H9 (cell line): ENCODE measurements around the gene CADM4. TPM values are rescaled to one million over a fixed set of nuclear protein-coding genes. Genes with fewer than 3 reads are reported as not detected.
"Not testable (repeated sequence)": the region's sequence is repeated elsewhere in the genome, so short reads cannot be mapped to it uniquely, and the experiment has no call there.

Experiments used
- DNase-seq: peaks from one replicate; pipeline ENCODE4 v3.0.0-alpha.2; 2017
- H2AFZ ChIP-seq: one replicate; pipeline ENCODE4 v1.6.1; 2013; ENCODE audit warnings: mild to moderate bottlenecking, low read length, control low read depth, moderate library complexity
- H2AK5ac ChIP-seq: 2 replicates; pipeline ENCODE4 v1.6.1; 2013; ENCODE audit warnings: low read length, control low read depth, mixed read lengths; ENCODE audit not compliant: insufficient read length
- H2BK120ac ChIP-seq: one replicate; pipeline ENCODE4 v1.6.1; 2013; ENCODE audit warnings: low read depth, mild to moderate bottlenecking, low read length, control low read depth, inconsistent platforms; ENCODE audit not compliant: poor library complexity, severe bottlenecking
- H2BK12ac ChIP-seq: 2 replicates; pipeline ENCODE4 v1.6.1; 2013; ENCODE audit warnings: low read length, control low read depth, mixed read lengths, low read depth; ENCODE audit not compliant: insufficient read length
- H2BK15ac ChIP-seq: 2 replicates; pipeline ENCODE4 v1.6.1; 2013; ENCODE audit warnings: low read depth, low read length, control low read depth
- H2BK20ac ChIP-seq: one replicate; pipeline ENCODE4 v1.6.1; 2013; ENCODE audit warnings: low read depth, mild to moderate bottlenecking, low read length, control low read depth, inconsistent platforms; ENCODE audit not compliant: poor library complexity, severe bottlenecking
- H2BK5ac ChIP-seq: 2 replicates; pipeline ENCODE4 v1.6.1; 2013; ENCODE audit warnings: low read length, control low read depth, mixed read lengths; ENCODE audit not compliant: insufficient read length
- H3K14ac ChIP-seq: 2 replicates; pipeline ENCODE4 v1.6.1; 2013; ENCODE audit warnings: low read length, control low read depth; ENCODE audit not compliant: insufficient read depth
- H3K18ac ChIP-seq: 2 replicates; pipeline ENCODE4 v1.6.1; 2013; ENCODE audit warnings: low read depth, mild to moderate bottlenecking, mixed read lengths, low read length, control low read depth; ENCODE audit not compliant: insufficient read length
- H3K23ac ChIP-seq: 2 replicates; pipeline ENCODE4 v1.6.1; 2013; ENCODE audit warnings: low read length, control low read depth, mixed read lengths, low read depth; ENCODE audit not compliant: insufficient read length
- H3K23me2 ChIP-seq: 2 replicates; pipeline ENCODE4 v1.6.1; 2013; ENCODE audit warnings: low read depth, mild to moderate bottlenecking, mixed read lengths, low read length, control low read depth; ENCODE audit not compliant: insufficient read length, poor library complexity, severe bottlenecking
- H3K27ac ChIP-seq: 2 replicates; pipeline ENCODE4 v1.5.1; 2013; ENCODE audit warnings: low read length, control low read depth, mixed read lengths, low read depth; ENCODE audit not compliant: insufficient read length
- H3K27me3 ChIP-seq: 2 replicates; pipeline ENCODE4 v1.6.1; 2013; ENCODE audit warnings: low read length, control low read depth, inconsistent platforms; ENCODE audit not compliant: insufficient read depth
- H3K4ac ChIP-seq: 2 replicates; pipeline ENCODE4 v1.6.1; 2013; ENCODE audit warnings: low read depth, mild to moderate bottlenecking, control low read depth, inconsistent platforms, low read length, moderate library complexity
- H3K4me1 ChIP-seq: 2 replicates; pipeline ENCODE4 v1.6.1; 2013; ENCODE audit warnings: low read length, control low read depth, inconsistent platforms; ENCODE audit not compliant: insufficient read depth
- H3K4me2 ChIP-seq: 2 replicates; pipeline ENCODE4 v1.6.1; 2013; ENCODE audit warnings: low read length, control low read depth, mixed read lengths; ENCODE audit not compliant: insufficient read length, insufficient read depth
- H3K56ac ChIP-seq: 2 replicates; pipeline ENCODE4 v1.6.1; 2013; ENCODE audit warnings: low read depth, mild to moderate bottlenecking, mixed read lengths, low read length, control low read depth; ENCODE audit not compliant: insufficient read length
- H3K79me1 ChIP-seq: 2 replicates; pipeline ENCODE4 v1.6.1; 2013; ENCODE audit warnings: low read depth, mild to moderate bottlenecking, moderate library complexity, low read length, control low read depth, inconsistent platforms; ENCODE audit not compliant: insufficient read depth, poor library complexity, severe bottlenecking
- H3K79me2 ChIP-seq: 2 replicates; pipeline ENCODE4 v1.6.1; 2013; ENCODE audit warnings: low read length, control low read depth, inconsistent platforms; ENCODE audit not compliant: insufficient read depth
- H3K9ac ChIP-seq: 2 replicates; pipeline ENCODE4 v1.6.1; 2013; ENCODE audit warnings: low read length, control low read depth, mixed read lengths; ENCODE audit not compliant: insufficient read length; ENCODE audit errors: extremely low read depth
- H3K9me3 ChIP-seq: one replicate; pipeline ENCODE4 v1.6.1; 2013; ENCODE audit warnings: low read depth, low read length, inconsistent platforms; ENCODE audit not compliant: control insufficient read depth
- H3T11ph ChIP-seq: one replicate; pipeline ENCODE4 v1.6.1; 2013; ENCODE audit warnings: mild to moderate bottlenecking, low read length, control low read depth, inconsistent platforms
- H4K20me1 ChIP-seq: one replicate; pipeline ENCODE4 v1.6.1; 2013; ENCODE audit not compliant: control insufficient read depth, insufficient read length, insufficient read depth
- H4K5ac ChIP-seq: 2 replicates; pipeline ENCODE4 v1.6.1; 2013; ENCODE audit warnings: low read depth, mild to moderate bottlenecking, mixed read lengths, low read length, control low read depth; ENCODE audit not compliant: insufficient read length
- H4K8ac ChIP-seq: replicated peaks from 2 replicates; pipeline ENCODE4 v1.6.1; 2013; ENCODE audit warnings: low read length, control low read depth, mixed read lengths, low read depth; ENCODE audit not compliant: insufficient read length
- H4K91ac ChIP-seq: 2 replicates; pipeline ENCODE4 v1.6.1; 2013; ENCODE audit warnings: low read depth, mild to moderate bottlenecking, moderate library complexity, mixed read lengths, low read length, control low read depth; ENCODE audit not compliant: insufficient read length
- H3K27ac Mint-ChIP-seq, 3 experiments: 2 replicates in 2 of 3; 3 replicates in 1 of 3; pipeline ENCODE4 v1.8.0; 2020 to 2021; ENCODE audit warnings: mixed read lengths in 3 of 3, mild to moderate bottlenecking in 1 of 3, moderate library complexity in 1 of 3
- H3K27me3 Mint-ChIP-seq: 2 replicates; pipeline ENCODE4 v1.8.0; 2021; ENCODE audit warnings: low read depth, mild to moderate bottlenecking, moderate library complexity, mixed read lengths
- H3K36me3 Mint-ChIP-seq, 3 experiments: 2 replicates in 2 of 3; 3 replicates in 1 of 3; pipeline ENCODE4 v1.8.0; 2020 to 2021; ENCODE audit warnings: low read depth in 3 of 3, mixed read lengths in 3 of 3; ENCODE audit not compliant: insufficient read depth in 1 of 3
- H3K4me1 Mint-ChIP-seq, 2 experiments: 2 replicates each; pipeline ENCODE4 v1.8.0; 2020; ENCODE audit warnings: mixed read lengths in 2 of 2
- H3K4me3 Mint-ChIP-seq, 2 experiments: 2 replicates in 1 of 2; 3 replicates in 1 of 2; pipeline ENCODE4 v1.8.0; 2020 to 2021; ENCODE audit warnings: mild to moderate bottlenecking in 2 of 2, mixed read lengths in 2 of 2, moderate library complexity in 1 of 2
- H3K9me3 Mint-ChIP-seq, 2 experiments: 2 replicates in 1 of 2; 3 replicates in 1 of 2; pipeline ENCODE4 v1.8.0; 2020; ENCODE audit warnings: mild to moderate bottlenecking in 2 of 2, mixed read lengths in 2 of 2, moderate library complexity in 1 of 2
- WGBS: extraction: QIAGEN DNeasy Blood & Tissue Kit; methylation state at CpG from one replicate; pipeline ENCODE4 v1.1.7; 2013; ENCODE audit warnings: missing lambda C conversion rate, low lambda C conversion rate, mixed read lengths; ENCODE audit not compliant: insufficient read length; ENCODE audit errors: extremely low coverage; 5-methylcytosine and 5-hydroxymethylcytosine counted together
- total RNA-seq: library from RNA; stranded (reverse); gene quantifications from 2 replicates; pipeline ENCODE4 v1.2.1, GENCODE V29; 2021
- TF ChIP-seq, protein P1 (sequence below): fragments of 200-600 bp; sonication (generic); conservative IDR thresholded peaks from 3 replicates; pipeline ENCODE4 v1.8.0; 2021; ENCODE audit warnings: antibody characterized with exemption, mild to moderate bottlenecking

Gene CADM4
- total RNA-seq, 1 experiment from 2014 or later = 10.2 TPM

DNA sequence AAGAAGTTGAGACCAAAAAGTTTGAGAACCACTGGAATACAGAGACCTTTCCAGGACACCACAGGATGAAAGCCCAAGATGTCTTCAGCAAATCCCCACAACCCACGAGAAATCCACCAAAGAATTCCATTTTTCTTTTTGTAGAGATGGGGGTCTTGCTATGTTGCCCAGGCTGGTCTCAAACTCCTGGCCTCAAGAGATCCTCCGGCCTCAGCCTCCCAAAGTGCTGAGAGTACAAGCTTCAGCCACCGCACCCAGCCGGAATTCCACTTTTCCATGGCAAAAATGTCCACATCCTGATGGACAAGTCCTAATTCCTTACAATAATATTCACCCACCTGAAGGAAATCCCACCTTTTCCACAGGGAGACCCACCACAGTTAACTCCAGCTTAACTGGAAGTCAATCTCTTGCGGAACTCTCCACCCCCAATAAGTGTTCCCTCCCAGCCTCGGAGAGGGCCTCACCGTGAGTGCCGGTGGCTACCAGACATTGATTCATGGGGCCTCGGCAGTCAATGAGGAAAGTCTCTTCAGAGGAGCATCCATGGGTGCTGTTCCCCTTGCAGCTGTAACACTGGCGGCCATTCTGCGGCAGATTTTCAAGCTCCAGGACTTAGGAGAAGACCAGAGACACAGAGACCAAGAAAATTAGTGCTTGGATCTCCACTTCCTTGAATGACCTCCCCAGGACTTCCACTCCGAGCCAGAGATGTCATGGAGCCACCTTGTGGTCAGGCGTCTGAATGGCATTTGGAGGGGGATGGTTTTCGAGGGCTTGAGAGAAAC, 12.3 kb upstream of the CADM4 start:
- no peak overlapping the region for H3K56ac ChIP-seq
- no peak overlapping the region for H2BK12ac ChIP-seq
- H3K14ac ChIP-seq = no peak overlapping the region
- H3K9ac ChIP-seq = no peak overlapping the region
- Mint-ChIP-seq H3K9me3 (peaks cover 8 to 12% of the 10 kb centered on the region in 2 experiments; a peak in 4 of 5 replicates), H3K4me3 (peak overlapping the region in 1 of 2 experiments; percentile 32; a peak in 1 of 5 replicates), H3K27me3 (peaks cover 3% of the 10 kb centered on the region; the same call in 1 of the 2 replicates), H3K36me3 (peaks cover 52 to 66% (median 63%) of the 10 kb centered on the region in 3 experiments), H3K4me1 (peaks cover 2 to 3% of the 10 kb centered on the region in 2 experiments; a peak in 2 of 4 replicates), H3K27ac (peak overlapping the region in 1 of 3 experiments; percentile 75; a peak in 1 of 7 replicates)
- no peak overlapping the region for H4K5ac ChIP-seq
- H3K4me1 ChIP-seq = no peaks in the 10 kb centered on the region
- no CpG with 5 or more reads among the region's 14 CpGs for WGBS
- H2BK5ac ChIP-seq = no peak overlapping the region
- no peaks in the 10 kb centered on the region for H3K9me3 ChIP-seq
- H3K79me2 ChIP-seq = no peaks in the 10 kb centered on the region
- H3K23me2 ChIP-seq = no peaks in the 10 kb centered on the region
- no peak overlapping the region for H3K4me2 ChIP-seq
- H2BK15ac ChIP-seq = no peak overlapping the region
- DNase-seq = peak; percentile 70
- H3K79me1 ChIP-seq = no peaks in the 10 kb centered on the region
- no peaks in the 10 kb centered on the region for H3K27me3 ChIP-seq
- H4K20me1 ChIP-seq = no peaks in the 10 kb centered on the region
- H2BK20ac ChIP-seq = no peak overlapping the region
- no peak overlapping the region for H2AK5ac ChIP-seq
- no peak overlapping the region for H4K91ac ChIP-seq
- H3K4ac ChIP-seq = no peak overlapping the region
- H3K23ac ChIP-seq = no peak overlapping the region
- no peak overlapping the region for H3K18ac ChIP-seq
- H3T11ph ChIP-seq = no peak overlapping the region
- no peak overlapping the region for H3K27ac ChIP-seq
- no peak overlapping the region for H2BK120ac ChIP-seq
- no peak overlapping the region for H2AFZ ChIP-seq
- TF ChIP-seq, protein P1, sequence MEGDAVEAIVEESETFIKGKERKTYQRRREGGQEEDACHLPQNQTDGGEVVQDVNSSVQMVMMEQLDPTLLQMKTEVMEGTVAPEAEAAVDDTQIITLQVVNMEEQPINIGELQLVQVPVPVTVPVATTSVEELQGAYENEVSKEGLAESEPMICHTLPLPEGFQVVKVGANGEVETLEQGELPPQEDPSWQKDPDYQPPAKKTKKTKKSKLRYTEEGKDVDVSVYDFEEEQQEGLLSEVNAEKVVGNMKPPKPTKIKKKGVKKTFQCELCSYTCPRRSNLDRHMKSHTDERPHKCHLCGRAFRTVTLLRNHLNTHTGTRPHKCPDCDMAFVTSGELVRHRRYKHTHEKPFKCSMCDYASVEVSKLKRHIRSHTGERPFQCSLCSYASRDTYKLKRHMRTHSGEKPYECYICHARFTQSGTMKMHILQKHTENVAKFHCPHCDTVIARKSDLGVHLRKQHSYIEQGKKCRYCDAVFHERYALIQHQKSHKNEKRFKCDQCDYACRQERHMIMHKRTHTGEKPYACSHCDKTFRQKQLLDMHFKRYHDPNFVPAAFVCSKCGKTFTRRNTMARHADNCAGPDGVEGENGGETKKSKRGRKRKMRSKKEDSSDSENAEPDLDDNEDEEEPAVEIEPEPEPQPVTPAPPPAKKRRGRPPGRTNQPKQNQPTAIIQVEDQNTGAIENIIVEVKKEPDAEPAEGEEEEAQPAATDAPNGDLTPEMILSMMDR = peak; percentile 82
- H4K8ac ChIP-seq = no peak overlapping the region

DNA sequence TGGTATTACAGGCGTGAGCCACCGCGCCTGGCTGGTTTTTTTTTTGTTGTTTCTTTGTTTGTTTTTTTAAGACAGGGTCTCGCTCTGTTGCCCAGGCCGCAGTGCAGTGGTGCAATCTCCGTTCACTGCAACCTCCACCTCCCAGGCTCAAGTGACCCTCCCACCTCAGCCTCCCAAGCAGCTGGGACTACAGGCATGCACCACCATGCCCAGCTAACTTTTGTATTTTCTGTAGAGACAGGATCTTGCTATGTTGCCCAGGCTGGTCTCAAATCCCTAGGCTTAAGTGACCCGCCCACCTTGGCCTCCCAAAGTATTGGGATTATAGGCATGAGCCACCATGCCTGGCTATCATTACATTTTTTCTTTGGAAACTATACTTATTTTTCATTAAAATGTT, 10.6 kb upstream of the CADM4 start:
- not testable (repeated sequence) for H2BK15ac ChIP-seq, H2BK12ac ChIP-seq, H2BK120ac ChIP-seq, H3K27me3 ChIP-seq, H3K4me1 ChIP-seq, H3T11ph ChIP-seq, H2AFZ ChIP-seq, H2BK5ac ChIP-seq, H2AK5ac ChIP-seq, H2BK20ac ChIP-seq, H3K14ac ChIP-seq, H4K20me1 ChIP-seq, H3K23me2 ChIP-seq, H3K23ac ChIP-seq, H3K56ac ChIP-seq, H3K4ac ChIP-seq, H3K27me3 Mint-ChIP-seq, H3K9me3 ChIP-seq, H4K8ac ChIP-seq, H3K9ac ChIP-seq, H3K79me1 ChIP-seq, DNase-seq, H3K4me1 Mint-ChIP-seq, H3K27ac ChIP-seq, H4K91ac ChIP-seq, H3K79me2 ChIP-seq, H4K5ac ChIP-seq, H3K18ac ChIP-seq, H3K4me3 Mint-ChIP-seq, H3K4me2 ChIP-seq, H3K27ac Mint-ChIP-seq
- WGBS = no CpG with 5 or more reads among the region's 7 CpGs
- peaks cover 13 to 22% of the 10 kb centered on the region in 2 experiments for H3K9me3 Mint-ChIP-seq
- peaks cover 47 to 63% (median 52%) of the 10 kb centered on the region in 3 experiments for H3K36me3 Mint-ChIP-seq
